Type B pancreatic cell (in vitro differentiated cells): ENCODE data around the gene CEP128. TPM values are rescaled to one million over a fixed set of nuclear protein-coding genes. Genes with fewer than 3 reads are reported as not detected.

Source experiments
- DNase-seq: peaks from one replicate; pipeline ENCODE4 v3.0.0; 2021; ENCODE audit warnings: mixed read lengths; ENCODE audit not compliant: unreplicated experiment; ENCODE audit errors: extremely low spot score
- H3K27ac Mint-ChIP-seq: 2 replicates; pipeline ENCODE4 v1.8.0; 2021; ENCODE audit warnings: mild to moderate bottlenecking, mixed read lengths
- H3K27me3 Mint-ChIP-seq: 2 replicates; pipeline ENCODE4 v1.8.0; 2021; ENCODE audit warnings: mixed read lengths
- H3K36me3 Mint-ChIP-seq: 2 replicates; pipeline ENCODE4 v1.8.0; 2021; ENCODE audit warnings: mixed read lengths
- H3K4me1 Mint-ChIP-seq: one replicate; pipeline ENCODE4 v1.8.0; 2021; ENCODE audit warnings: mixed read lengths; ENCODE audit not compliant: unreplicated experiment
- H3K4me3 Mint-ChIP-seq: 2 replicates; pipeline ENCODE4 v1.8.0; 2021; ENCODE audit warnings: mild to moderate bottlenecking, mixed read lengths
- H3K9me3 Mint-ChIP-seq: 2 replicates; pipeline ENCODE4 v1.8.0; 2021; ENCODE audit warnings: mixed read lengths
- total RNA-seq: library from RNA; stranded (reverse); gene quantifications from 2 replicates; pipeline ENCODE4 v1.2.1, GENCODE V29; 2021; ENCODE audit warnings: low replicate concordance
- TF ChIP-seq, protein P1 (sequence below): fragments of 200-600 bp; sonication (generic); conservative IDR thresholded peaks from 2 replicates; pipeline ENCODE4 v1.5.0; 2021; ENCODE audit warnings: antibody characterized with exemption, mild to moderate bottlenecking

The CEP128 gene
- total RNA-seq, 1 donor from 2014 or later = 17.7 TPM

- TF ChIP-seq, protein P1, sequence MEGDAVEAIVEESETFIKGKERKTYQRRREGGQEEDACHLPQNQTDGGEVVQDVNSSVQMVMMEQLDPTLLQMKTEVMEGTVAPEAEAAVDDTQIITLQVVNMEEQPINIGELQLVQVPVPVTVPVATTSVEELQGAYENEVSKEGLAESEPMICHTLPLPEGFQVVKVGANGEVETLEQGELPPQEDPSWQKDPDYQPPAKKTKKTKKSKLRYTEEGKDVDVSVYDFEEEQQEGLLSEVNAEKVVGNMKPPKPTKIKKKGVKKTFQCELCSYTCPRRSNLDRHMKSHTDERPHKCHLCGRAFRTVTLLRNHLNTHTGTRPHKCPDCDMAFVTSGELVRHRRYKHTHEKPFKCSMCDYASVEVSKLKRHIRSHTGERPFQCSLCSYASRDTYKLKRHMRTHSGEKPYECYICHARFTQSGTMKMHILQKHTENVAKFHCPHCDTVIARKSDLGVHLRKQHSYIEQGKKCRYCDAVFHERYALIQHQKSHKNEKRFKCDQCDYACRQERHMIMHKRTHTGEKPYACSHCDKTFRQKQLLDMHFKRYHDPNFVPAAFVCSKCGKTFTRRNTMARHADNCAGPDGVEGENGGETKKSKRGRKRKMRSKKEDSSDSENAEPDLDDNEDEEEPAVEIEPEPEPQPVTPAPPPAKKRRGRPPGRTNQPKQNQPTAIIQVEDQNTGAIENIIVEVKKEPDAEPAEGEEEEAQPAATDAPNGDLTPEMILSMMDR = no peak
- no peak for DNase-seq
- no peak overlapping the region for H3K27ac Mint-ChIP-seq
- no peaks in the 10 kb centered on the region for H3K9me3 Mint-ChIP-seq
- H3K36me3 Mint-ChIP-seq = no peaks in the 10 kb centered on the region
- no peak overlapping the region for H3K4me3 Mint-ChIP-seq
- H3K4me1 Mint-ChIP-seq = peaks cover 3% of the 10 kb centered on the region
- peaks cover 63% of the 10 kb centered on the region for H3K27me3 Mint-ChIP-seq
Observed at GRCh38 chr14:80951491-80951890, 10.0 kb upstream of the CEP128 start.

DNA sequence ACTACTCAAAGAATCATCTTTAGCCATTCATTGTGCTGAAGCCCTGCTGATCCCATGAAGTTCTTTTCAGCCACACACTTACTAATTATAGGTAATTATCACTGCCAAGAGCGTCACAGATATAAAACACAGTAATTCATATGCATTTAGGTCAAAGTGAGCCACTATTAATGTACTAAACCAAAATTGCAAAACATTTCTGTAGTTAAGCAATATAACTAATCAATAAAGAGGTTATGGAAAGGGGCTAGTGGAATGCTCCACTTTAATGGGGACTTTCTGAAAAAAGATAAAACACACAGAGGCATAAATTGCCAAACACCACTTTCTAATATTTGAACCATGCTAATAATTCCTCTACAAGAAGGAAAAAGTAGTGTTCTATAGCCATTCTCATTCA is 6.8 kb upstream of the CEP128 start:
- no peak for DNase-seq
- peaks cover 47% of the 10 kb centered on the region for H3K27me3 Mint-ChIP-seq

DNA sequence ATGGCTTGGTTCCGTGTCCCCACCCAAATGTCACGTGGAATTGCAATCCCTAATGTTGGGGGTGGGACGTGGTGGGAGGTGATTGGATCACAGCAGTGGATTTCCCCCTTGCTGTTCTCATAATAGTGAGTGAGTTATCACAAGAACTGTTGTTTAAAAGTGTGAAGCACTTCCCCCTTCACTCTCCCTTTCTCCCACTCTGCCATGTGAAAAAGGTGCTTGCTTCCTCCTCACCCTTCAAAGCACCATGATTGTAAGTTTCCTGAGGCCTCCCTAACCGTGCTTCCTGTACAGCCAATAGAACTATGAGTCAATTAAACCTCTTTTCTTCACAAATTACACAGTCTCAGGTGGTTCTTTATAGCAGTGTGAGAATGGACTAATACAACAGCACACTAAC is 5.3 kb upstream of the CEP128 start:
- peaks cover 12% of the 10 kb centered on the region for H3K4me1 Mint-ChIP-seq
- peaks cover 41% of the 10 kb centered on the region for H3K27me3 Mint-ChIP-seq

More for the DNA sequence above, 6.8 kb upstream of the CEP128 start:
- H3K27ac Mint-ChIP-seq = no peak overlapping the region
- TF ChIP-seq, protein P1 = no peak
- no peaks in the 10 kb centered on the region for H3K36me3 Mint-ChIP-seq
- H3K4me1 Mint-ChIP-seq = no peaks in the 10 kb centered on the region
- no peaks in the 10 kb centered on the region for H3K9me3 Mint-ChIP-seq
- no peak overlapping the region for H3K4me3 Mint-ChIP-seq

GRCh38 chr14:80946187-80946586 is 4.6 kb upstream of the CEP128 start:
- TF ChIP-seq, protein P1 = no peak
- no peak for DNase-seq
- Mint-ChIP-seq H3K9me3 (no peaks in the 10 kb centered on the region), H3K4me1 (peaks cover 13% of the 10 kb centered on the region), H3K27me3 (peaks cover 37% of the 10 kb centered on the region), H3K4me3 (no peak overlapping the region), H3K27ac (no peak overlapping the region), H3K36me3 (no peaks in the 10 kb centered on the region)

More for the DNA sequence above, 5.3 kb upstream of the CEP128 start:
- H3K27ac Mint-ChIP-seq = no peak overlapping the region
- H3K36me3 Mint-ChIP-seq = no peaks in the 10 kb centered on the region
- no peaks in the 10 kb centered on the region for H3K9me3 Mint-ChIP-seq
- no peak overlapping the region for H3K4me3 Mint-ChIP-seq
- no peak for DNase-seq
- TF ChIP-seq, protein P1 = no peak

- H3K9me3 Mint-ChIP-seq = no peaks in the 10 kb centered on the region
- no peak overlapping the region for H3K27ac Mint-ChIP-seq
- H3K4me3 Mint-ChIP-seq = no peak overlapping the region
- TF ChIP-seq, protein P1 = no peak
- H3K4me1 Mint-ChIP-seq = peaks cover 13% of the 10 kb centered on the region
- peaks cover 28% of the 10 kb centered on the region for H3K27me3 Mint-ChIP-seq
- DNase-seq = no peak
- no peaks in the 10 kb centered on the region for H3K36me3 Mint-ChIP-seq
Observed at GRCh38 chr14:80944861-80945617, 3.5 kb upstream of the CEP128 start.
